BE2C (cell line): ENCODE measurements around the gene SMCP.

ENCODE experiments used
- DNase-seq: peaks from one replicate; pipeline ENCODE4 v3.0.0-alpha.2; 2020
- H3K27me3 ChIP-seq: fragments of 250-450 bp; sonication (Bioruptor Pico); 2 replicates; pipeline ENCODE4 v1.5.1; 2020; ENCODE audit warnings: mild to moderate bottlenecking
- H3K36me3 ChIP-seq: fragments of 250-450 bp; sonication (Bioruptor Pico); 2 replicates; pipeline ENCODE4 v1.5.1; 2020; ENCODE audit warnings: mild to moderate bottlenecking
- H3K4me1 ChIP-seq: fragments of 250-450 bp; sonication (Bioruptor Pico); 2 replicates; pipeline ENCODE4 v1.5.1; 2020
- H3K4me3 ChIP-seq: 2 replicates; pipeline ENCODE4 v1.5.1; 2011; ENCODE audit warnings: low read depth, low read length
- H3K9me3 ChIP-seq: fragments of 250-450 bp; sonication (Bioruptor Pico); 2 replicates; pipeline ENCODE4 v1.5.1; 2020
- CTCF ChIP-seq: IDR thresholded peaks from 2 replicates; pipeline ENCODE4 v1.5.1; 2012; ENCODE audit warnings: mild to moderate bottlenecking, low read depth, low read length

SMCP gene

GRCh38 chr1:152884085-152884484 lies 6.0 kb downstream of the SMCP start:
- H3K4me3 ChIP-seq, result no peak overlapping the region

GRCh38 chr1:152884506-152884905 lies 6.4 kb downstream of the SMCP start:
- Histone ChIP-seq H3K9me3 (no peaks in the 10 kb centered on the region), H3K4me1 (no peaks in the 10 kb centered on the region), H3K4me3 (no peak overlapping the region), H3K27me3 (peaks cover 8% of the 10 kb centered on the region; the same call in 1 of the 2 replicates), H3K36me3 (no peaks in the 10 kb centered on the region)
- TF ChIP-seq CTCF, result no peak
- no peak for DNase-seq

More at GRCh38 chr1:152884085-152884484, 6.0 kb downstream of the SMCP start:
- DNase-seq, result no peak
- no peaks in the 10 kb centered on the region for H3K4me1 ChIP-seq
- no peaks in the 10 kb centered on the region for H3K9me3 ChIP-seq
- TF ChIP-seq CTCF, result no peak
- H3K27me3 ChIP-seq, result peaks cover 8% of the 10 kb centered on the region; the same call in 1 of the 2 replicates
- no peaks in the 10 kb centered on the region for H3K36me3 ChIP-seq

- Histone ChIP-seq H3K4me3 (no peak overlapping the region), H3K27me3 (peaks cover 8% of the 10 kb centered on the region; the same call in 1 of the 2 replicates), H3K9me3 (no peaks in the 10 kb centered on the region), H3K4me1 (no peaks in the 10 kb centered on the region), H3K36me3 (no peaks in the 10 kb centered on the region)
- DNase-seq, result no peak
- TF ChIP-seq CTCF, result no peak
Measured at GRCh38 chr1:152884966-152885624, 7.0 kb downstream of the SMCP start.

- Histone ChIP-seq H3K4me1 (no peaks in the 10 kb centered on the region), H3K36me3 (no peaks in the 10 kb centered on the region), H3K4me3 (no peak overlapping the region), H3K27me3 (peaks cover 8% of the 10 kb centered on the region; the same call in 1 of the 2 replicates), H3K9me3 (no peaks in the 10 kb centered on the region)
- DNase-seq, result no peak
- no peak for TF ChIP-seq CTCF
Measured at GRCh38 chr1:152886085-152886484, 8.0 kb downstream of the SMCP start.

- Histone ChIP-seq H3K36me3 (no peaks in the 10 kb centered on the region), H3K9me3 (no peaks in the 10 kb centered on the region), H3K27me3 (peaks cover 8% of the 10 kb centered on the region; the same call in 1 of the 2 replicates), H3K4me3 (no peak overlapping the region), H3K4me1 (no peaks in the 10 kb centered on the region)
- DNase-seq, result no peak
- no peak for TF ChIP-seq CTCF
Measured at GRCh38 chr1:152886758-152887409, 8.8 kb downstream of the SMCP start.

GRCh38 chr1:152888126-152888525 lies 10.0 kb downstream of the SMCP start:
- no peak for TF ChIP-seq CTCF

More at GRCh38 chr1:152888126-152888525, 10.0 kb downstream of the SMCP start:
- Histone ChIP-seq H3K27me3 (peaks cover 8% of the 10 kb centered on the region; the same call in 1 of the 2 replicates), H3K36me3 (no peaks in the 10 kb centered on the region), H3K4me3 (no peak overlapping the region), H3K4me1 (no peaks in the 10 kb centered on the region), H3K9me3 (no peaks in the 10 kb centered on the region)
- DNase-seq, result no peak
